Tibial nerve (tissue), 4 donors: ENCODE measurements around the gene CALML4.

Experiments used
- EP300 ChIP-seq, 2 donors: sonication (generic); formaldehyde crosslinking; IDR thresholded peaks; one replicate each; pipeline ENCODE4 v1.6.1; 2017; ENCODE audit warnings: antibody characterized with exemption in 2 of 2, mild to moderate bottlenecking in 1 of 2
- POLR2A ChIP-seq, 2 donors: fragments of 450-650 bp; IDR thresholded peaks; one replicate each; pipeline ENCODE4 v1.6.1; 2017; ENCODE audit warnings: antibody characterized with exemption in 2 of 2, mild to moderate bottlenecking in 2 of 2, moderate library complexity in 2 of 2
- TF ChIP-seq, protein P1 (sequence below), 5 experiments: fragments of 200-600 bp in 3 of 5; fragments of 450-650 bp in 2 of 5; sonication (generic) in 3 of 5; IDR thresholded peaks; one replicate each; pipeline ENCODE4 v1.5.1; 2016 to 2019; ENCODE audit warnings: antibody characterized with exemption in 5 of 5, mild to moderate bottlenecking in 3 of 5, moderate library complexity in 2 of 5

DNA sequence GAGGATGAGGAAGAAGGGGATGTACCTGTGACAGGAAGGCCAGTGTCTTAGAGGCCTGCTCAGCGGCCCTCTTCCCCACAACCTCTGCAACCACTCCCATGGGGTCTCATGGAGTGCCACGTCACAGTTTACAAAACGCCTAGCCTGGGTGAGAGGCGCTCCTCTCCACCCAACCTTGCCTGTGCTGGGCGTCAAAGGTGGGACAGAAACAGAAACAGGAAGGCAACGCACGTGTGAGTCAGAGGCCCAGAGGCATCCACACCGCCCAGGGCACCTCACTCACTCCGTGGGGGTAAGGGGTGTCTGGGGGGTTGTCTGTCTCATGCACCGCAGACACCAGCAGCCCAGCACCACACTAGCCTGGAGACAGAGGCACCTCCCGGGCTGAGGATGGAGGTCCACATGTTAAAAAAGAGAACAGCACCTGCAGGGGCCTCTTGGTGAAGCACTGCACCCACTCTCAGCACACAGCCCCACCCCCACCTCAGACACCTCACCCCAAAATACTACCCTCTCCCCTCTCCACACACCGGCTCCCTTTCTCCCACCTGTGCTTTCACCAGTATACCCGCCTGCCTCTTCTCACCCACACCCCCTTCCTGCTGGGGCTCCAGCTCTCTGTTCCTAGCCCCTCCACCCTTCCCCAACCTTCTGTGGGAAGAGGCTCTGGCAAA, 4.7 kb upstream of the CALML4 start:
- TF ChIP-seq, protein P1, sequence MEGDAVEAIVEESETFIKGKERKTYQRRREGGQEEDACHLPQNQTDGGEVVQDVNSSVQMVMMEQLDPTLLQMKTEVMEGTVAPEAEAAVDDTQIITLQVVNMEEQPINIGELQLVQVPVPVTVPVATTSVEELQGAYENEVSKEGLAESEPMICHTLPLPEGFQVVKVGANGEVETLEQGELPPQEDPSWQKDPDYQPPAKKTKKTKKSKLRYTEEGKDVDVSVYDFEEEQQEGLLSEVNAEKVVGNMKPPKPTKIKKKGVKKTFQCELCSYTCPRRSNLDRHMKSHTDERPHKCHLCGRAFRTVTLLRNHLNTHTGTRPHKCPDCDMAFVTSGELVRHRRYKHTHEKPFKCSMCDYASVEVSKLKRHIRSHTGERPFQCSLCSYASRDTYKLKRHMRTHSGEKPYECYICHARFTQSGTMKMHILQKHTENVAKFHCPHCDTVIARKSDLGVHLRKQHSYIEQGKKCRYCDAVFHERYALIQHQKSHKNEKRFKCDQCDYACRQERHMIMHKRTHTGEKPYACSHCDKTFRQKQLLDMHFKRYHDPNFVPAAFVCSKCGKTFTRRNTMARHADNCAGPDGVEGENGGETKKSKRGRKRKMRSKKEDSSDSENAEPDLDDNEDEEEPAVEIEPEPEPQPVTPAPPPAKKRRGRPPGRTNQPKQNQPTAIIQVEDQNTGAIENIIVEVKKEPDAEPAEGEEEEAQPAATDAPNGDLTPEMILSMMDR (IDR thresholded peaks at IDR 0.05), result no peak
- TF ChIP-seq POLR2A (IDR thresholded peaks at IDR 0.05) (no peak), EP300 (IDR thresholded peaks at IDR 0.05) (no peak)
